GM21447 (cell line): ENCODE results near the gene ADSL.
"Not testable (repeated sequence)": the region's sequence is repeated elsewhere in the genome, so short reads cannot be mapped to it uniquely, and the experiment has no call there.

ENCODE experiments used
- ATAC-seq: cut with Tn5 transposase; IDR thresholded peaks from one replicate; pipeline ENCODE4 v1.9.1; 2021; ENCODE audit not compliant: unreplicated experiment

The ADSL gene

GRCh38 chr22:40346185-40347118, at the start of gene ADSL:
Gene ADSL, plus strand, starts transcription at chr22:40346500. Its CDS starts 59 bp downstream, at chr22:40346559.
- peak; percentile 72 for ATAC-seq

GRCh38 chr22:40300316-40300715, 46.0 kb upstream of the ADSL start:
- no peak for ATAC-seq

GRCh38 chr22:40300884-40301672, 45.2 kb upstream of the ADSL start:
- ATAC-seq = peak; percentile 85

- no peak for ATAC-seq
Observed at GRCh38 chr22:40302149-40302548, 44.2 kb upstream of the ADSL start.

- no peak for ATAC-seq
Observed at GRCh38 chr22:40305625-40306024, 40.7 kb upstream of the ADSL start.

- ATAC-seq = no peak
Observed at GRCh38 chr22:40308999-40309573, 37.2 kb upstream of the ADSL start.

GRCh38 chr22:40309631-40310030, 36.7 kb upstream of the ADSL start:
- no peak for ATAC-seq

GRCh38 chr22:40310081-40310767, 36.1 kb upstream of the ADSL start:
- ATAC-seq = no peak

GRCh38 chr22:40310768-40311120, 35.6 kb upstream of the ADSL start:
- no peak for ATAC-seq

- ATAC-seq = not testable (repeated sequence)
Observed at GRCh38 chr22:40311646-40312045, 34.7 kb upstream of the ADSL start.

GRCh38 chr22:40312050-40312449, 34.2 kb upstream of the ADSL start:
- no peak for ATAC-seq

GRCh38 chr22:40313007-40313406, 33.3 kb upstream of the ADSL start:
- ATAC-seq = no peak

- no peak for ATAC-seq
Observed at GRCh38 chr22:40314041-40314440, 32.3 kb upstream of the ADSL start.

- no peak for ATAC-seq
Observed at GRCh38 chr22:40320687-40321086, 25.6 kb upstream of the ADSL start.

GRCh38 chr22:40322021-40322420, 24.3 kb upstream of the ADSL start:
- ATAC-seq = no peak

- no peak for ATAC-seq
Observed at GRCh38 chr22:40322818-40323447, 23.4 kb upstream of the ADSL start.

GRCh38 chr22:40323681-40324171, 22.6 kb upstream of the ADSL start:
- no peak for ATAC-seq

GRCh38 chr22:40324468-40325305, 21.6 kb upstream of the ADSL start:
- ATAC-seq = no peak

GRCh38 chr22:40325315-40325714, 21.0 kb upstream of the ADSL start:
- no peak for ATAC-seq
